ENCODE results near the gene CACNA1G. TPM values are rescaled to one million over a fixed set of nuclear protein-coding genes. Genes with fewer than 3 reads are reported as not detected.

Gene CACNA1G
- total RNA-seq, 2 donors from 2014 or later = 0.84 to 1.1 TPM

DNA sequence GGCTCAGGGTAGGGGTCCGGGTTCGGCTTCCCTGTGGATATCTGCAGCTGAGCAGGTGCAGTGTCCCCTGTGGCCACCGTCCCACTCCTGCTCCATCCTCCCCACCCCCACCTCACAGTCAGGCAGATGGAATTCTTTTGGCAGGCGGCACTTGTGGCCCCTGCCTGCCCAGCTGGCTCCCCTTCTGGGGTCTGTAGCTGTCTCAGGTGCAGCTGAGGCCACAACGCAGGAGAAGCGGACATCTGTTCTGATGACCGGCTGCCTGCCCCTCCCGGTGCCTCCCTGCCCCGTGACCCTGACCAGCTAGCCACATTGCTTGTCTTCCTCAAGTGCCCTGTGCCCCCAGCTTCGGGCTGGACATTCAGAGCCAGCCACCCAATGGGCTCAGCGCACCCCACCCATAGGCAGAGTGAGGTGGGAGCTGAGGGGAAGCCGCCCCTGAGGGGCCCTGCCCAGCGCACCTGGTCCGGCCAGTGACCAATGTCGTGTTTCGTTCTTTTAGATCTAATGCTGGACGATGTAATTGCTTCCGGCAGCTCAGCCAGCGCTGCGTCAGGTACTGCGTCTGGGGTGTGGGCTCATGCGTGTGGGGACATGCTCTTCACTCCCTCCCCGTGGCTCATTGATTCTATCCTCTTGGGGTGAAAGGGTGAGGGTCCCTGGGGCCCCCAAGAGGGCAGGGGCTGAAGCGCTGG, 49.0 kb downstream of the CACNA1G start:
- H3K9me3 Mint-ChIP-seq = no peaks in the 10 kb centered on the region

DNA sequence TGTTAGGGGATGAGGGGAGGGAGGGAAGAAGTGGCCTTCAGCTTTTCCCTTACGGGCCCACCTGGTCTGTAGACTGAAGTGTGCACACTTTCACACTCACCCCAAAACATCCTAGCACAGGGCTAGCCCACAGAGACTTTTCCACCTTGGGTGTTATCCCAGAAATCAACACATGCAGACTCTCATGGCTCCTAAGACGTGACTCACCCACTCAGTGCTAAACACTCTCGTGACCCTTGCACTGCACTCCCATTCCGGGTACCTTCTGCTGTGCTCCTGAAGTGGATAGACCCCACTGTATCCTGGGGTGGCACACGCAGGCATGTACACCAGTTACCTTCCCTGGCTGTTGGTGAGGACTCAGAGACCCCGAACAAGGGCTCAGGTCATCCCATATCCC, 51.1 kb downstream of the CACNA1G start:
- Mint-ChIP-seq H3K27me3 (ENCODE audit: insufficient read depth) (peaks cover 3% of the 10 kb centered on the region), H3K27ac (no peak overlapping the region), H3K4me1 (no peaks in the 10 kb centered on the region), H3K4me3 (no peak overlapping the region), H3K36me3 (ENCODE audit: low read depth) (no peaks in the 10 kb centered on the region), H3K9me3 (no peaks in the 10 kb centered on the region)
- no peaks in the 10 kb centered on the region for H3K4me1 ChIP-seq (ENCODE audit: control insufficient read depth, insufficient read depth, low read length)
- no peak for TF ChIP-seq CTCF (conservative IDR thresholded peaks at IDR 0.05)
- H3K4me3 ChIP-seq (ENCODE audit: low read length) = no peak overlapping the region
- H3K27me3 ChIP-seq (ENCODE audit: control insufficient read depth, insufficient read depth, low read length, poor library complexity, severe bottlenecking) = no peaks in the 10 kb centered on the region
- H3K27ac ChIP-seq (ENCODE audit: low read depth, low read length) = no peak overlapping the region
- WGBS, 2 experiments (ENCODE audit: insufficient coverage in 1 of 2, insufficient read length in 1 of 2) = 88% methylated on average over 4 to 6 of the region's 6 CpGs
- no peaks in the 10 kb centered on the region for H3K36me3 ChIP-seq (ENCODE audit: control insufficient read depth, insufficient read depth, low read length)
- H3K9me3 ChIP-seq (ENCODE audit: control insufficient read depth, low read length) = no peaks in the 10 kb centered on the region
- DNase-seq = no peak
- no peak overlapping the region for H3K9ac ChIP-seq (ENCODE audit: extremely low read depth, low read length, poor library complexity, severe bottlenecking)

More for the DNA sequence above, 49.0 kb downstream of the CACNA1G start:
- Histone ChIP-seq H3K4me3 (ENCODE audit: low read length) (no peak overlapping the region), H3K4me1 (ENCODE audit: control insufficient read depth, insufficient read depth, low read length) (no peaks in the 10 kb centered on the region), H3K9me3 (ENCODE audit: control insufficient read depth, low read length) (no peaks in the 10 kb centered on the region), H3K9ac (ENCODE audit: extremely low read depth, low read length, poor library complexity, severe bottlenecking) (no peak overlapping the region), H3K27ac (ENCODE audit: low read depth, low read length) (peak overlapping the region; percentile 87), H3K27me3 (ENCODE audit: control insufficient read depth, insufficient read depth, low read length, poor library complexity, severe bottlenecking) (no peaks in the 10 kb centered on the region), H3K36me3 (ENCODE audit: control insufficient read depth, insufficient read depth, low read length) (no peaks in the 10 kb centered on the region)
- TF ChIP-seq CTCF (conservative IDR thresholded peaks at IDR 0.05) = no peak
- H3K27me3 Mint-ChIP-seq (ENCODE audit: insufficient read depth) = peaks cover 3% of the 10 kb centered on the region
- no peaks in the 10 kb centered on the region for H3K4me1 Mint-ChIP-seq
- no peaks in the 10 kb centered on the region for H3K36me3 Mint-ChIP-seq (ENCODE audit: low read depth)
- 88 to 95% methylated on average over 20 to 24 of the region's 24 CpGs for WGBS, 2 experiments (ENCODE audit: insufficient coverage in 1 of 2, insufficient read length in 1 of 2)
- no peak overlapping the region for H3K27ac Mint-ChIP-seq
- no peak for DNase-seq
- no peak overlapping the region for H3K4me3 Mint-ChIP-seq

GRCh38 chr17:50612281-50612680, 51.8 kb downstream of the CACNA1G start:
- no peaks in the 10 kb centered on the region for H3K36me3 ChIP-seq (ENCODE audit: control insufficient read depth, insufficient read depth, low read length)
- H3K27me3 Mint-ChIP-seq (ENCODE audit: insufficient read depth) = peaks cover 3% of the 10 kb centered on the region
- no peaks in the 10 kb centered on the region for H3K9me3 Mint-ChIP-seq
- 87 to 96% methylated on average over 4 to 12 of the region's 12 CpGs for WGBS, 2 experiments (ENCODE audit: insufficient coverage in 1 of 2, insufficient read length in 1 of 2)
- no peaks in the 10 kb centered on the region for H3K4me1 Mint-ChIP-seq
- H3K27ac ChIP-seq (ENCODE audit: low read depth, low read length) = no peak overlapping the region
- no peak overlapping the region for H3K9ac ChIP-seq (ENCODE audit: extremely low read depth, low read length, poor library complexity, severe bottlenecking)
- no peak for DNase-seq
- H3K4me1 ChIP-seq (ENCODE audit: control insufficient read depth, insufficient read depth, low read length) = no peaks in the 10 kb centered on the region
- H3K27me3 ChIP-seq (ENCODE audit: control insufficient read depth, insufficient read depth, low read length, poor library complexity, severe bottlenecking) = no peaks in the 10 kb centered on the region
- no peaks in the 10 kb centered on the region for H3K36me3 Mint-ChIP-seq (ENCODE audit: low read depth)
- H3K4me3 Mint-ChIP-seq = no peak overlapping the region
- peak overlapping the region; percentile 68 for H3K27ac Mint-ChIP-seq
- no peak for TF ChIP-seq CTCF (conservative IDR thresholded peaks at IDR 0.05)
- no peaks in the 10 kb centered on the region for H3K9me3 ChIP-seq (ENCODE audit: control insufficient read depth, low read length)
- no peak overlapping the region for H3K4me3 ChIP-seq (ENCODE audit: low read length)

Data from endodermal cell (in vitro differentiated cells).